ENCODE data around the gene CRYBG3.

DNA sequence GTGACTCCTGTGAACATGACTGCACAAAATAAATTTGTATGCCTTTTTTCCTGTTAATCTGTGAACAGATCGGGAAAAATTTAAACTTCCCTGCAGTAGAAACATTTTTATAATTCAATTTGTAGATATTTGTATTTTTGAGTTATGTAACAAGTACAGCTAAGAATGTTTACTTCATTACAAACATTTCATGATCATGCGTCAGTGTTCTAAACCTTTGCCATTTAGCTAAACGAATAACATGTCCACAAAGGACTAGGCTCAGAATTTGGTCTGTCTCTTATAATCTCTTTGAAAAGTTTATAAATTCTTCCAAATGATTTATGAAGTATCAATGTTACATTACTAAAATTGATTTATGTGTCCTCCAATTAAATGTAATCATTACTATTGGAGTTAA is 17.3 kb upstream of the CRYBG3 start:
- TF ChIP-seq, protein P1, sequence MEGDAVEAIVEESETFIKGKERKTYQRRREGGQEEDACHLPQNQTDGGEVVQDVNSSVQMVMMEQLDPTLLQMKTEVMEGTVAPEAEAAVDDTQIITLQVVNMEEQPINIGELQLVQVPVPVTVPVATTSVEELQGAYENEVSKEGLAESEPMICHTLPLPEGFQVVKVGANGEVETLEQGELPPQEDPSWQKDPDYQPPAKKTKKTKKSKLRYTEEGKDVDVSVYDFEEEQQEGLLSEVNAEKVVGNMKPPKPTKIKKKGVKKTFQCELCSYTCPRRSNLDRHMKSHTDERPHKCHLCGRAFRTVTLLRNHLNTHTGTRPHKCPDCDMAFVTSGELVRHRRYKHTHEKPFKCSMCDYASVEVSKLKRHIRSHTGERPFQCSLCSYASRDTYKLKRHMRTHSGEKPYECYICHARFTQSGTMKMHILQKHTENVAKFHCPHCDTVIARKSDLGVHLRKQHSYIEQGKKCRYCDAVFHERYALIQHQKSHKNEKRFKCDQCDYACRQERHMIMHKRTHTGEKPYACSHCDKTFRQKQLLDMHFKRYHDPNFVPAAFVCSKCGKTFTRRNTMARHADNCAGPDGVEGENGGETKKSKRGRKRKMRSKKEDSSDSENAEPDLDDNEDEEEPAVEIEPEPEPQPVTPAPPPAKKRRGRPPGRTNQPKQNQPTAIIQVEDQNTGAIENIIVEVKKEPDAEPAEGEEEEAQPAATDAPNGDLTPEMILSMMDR (conservative IDR thresholded peaks at IDR 0.05): no peak
- TF ChIP-seq EZH2 (IDR thresholded peaks at IDR 0.05; ENCODE audit: low read depth): no peak
